ENCODE data around the gene MCF2L. TPM values are rescaled to one million over a fixed set of nuclear protein-coding genes. Genes with fewer than 3 reads are reported as not detected.

The MCF2L gene, protein sequence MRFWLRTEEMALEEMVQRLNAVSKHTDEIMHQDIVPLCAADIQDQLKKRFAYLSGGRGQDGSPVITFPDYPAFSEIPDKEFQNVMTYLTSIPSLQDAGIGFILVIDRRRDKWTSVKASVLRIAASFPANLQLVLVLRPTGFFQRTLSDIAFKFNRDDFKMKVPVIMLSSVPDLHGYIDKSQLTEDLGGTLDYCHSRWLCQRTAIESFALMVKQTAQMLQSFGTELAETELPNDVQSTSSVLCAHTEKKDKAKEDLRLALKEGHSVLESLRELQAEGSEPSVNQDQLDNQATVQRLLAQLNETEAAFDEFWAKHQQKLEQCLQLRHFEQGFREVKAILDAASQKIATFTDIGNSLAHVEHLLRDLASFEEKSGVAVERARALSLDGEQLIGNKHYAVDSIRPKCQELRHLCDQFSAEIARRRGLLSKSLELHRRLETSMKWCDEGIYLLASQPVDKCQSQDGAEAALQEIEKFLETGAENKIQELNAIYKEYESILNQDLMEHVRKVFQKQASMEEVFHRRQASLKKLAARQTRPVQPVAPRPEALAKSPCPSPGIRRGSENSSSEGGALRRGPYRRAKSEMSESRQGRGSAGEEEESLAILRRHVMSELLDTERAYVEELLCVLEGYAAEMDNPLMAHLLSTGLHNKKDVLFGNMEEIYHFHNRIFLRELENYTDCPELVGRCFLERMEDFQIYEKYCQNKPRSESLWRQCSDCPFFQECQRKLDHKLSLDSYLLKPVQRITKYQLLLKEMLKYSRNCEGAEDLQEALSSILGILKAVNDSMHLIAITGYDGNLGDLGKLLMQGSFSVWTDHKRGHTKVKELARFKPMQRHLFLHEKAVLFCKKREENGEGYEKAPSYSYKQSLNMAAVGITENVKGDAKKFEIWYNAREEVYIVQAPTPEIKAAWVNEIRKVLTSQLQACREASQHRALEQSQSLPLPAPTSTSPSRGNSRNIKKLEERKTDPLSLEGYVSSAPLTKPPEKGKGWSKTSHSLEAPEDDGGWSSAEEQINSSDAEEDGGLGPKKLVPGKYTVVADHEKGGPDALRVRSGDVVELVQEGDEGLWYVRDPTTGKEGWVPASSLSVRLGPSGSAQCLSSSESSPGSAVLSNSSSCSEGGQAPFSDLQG
- total RNA-seq (15.3 TPM), polyA plus RNA-seq (31.7 TPM)

DNA sequence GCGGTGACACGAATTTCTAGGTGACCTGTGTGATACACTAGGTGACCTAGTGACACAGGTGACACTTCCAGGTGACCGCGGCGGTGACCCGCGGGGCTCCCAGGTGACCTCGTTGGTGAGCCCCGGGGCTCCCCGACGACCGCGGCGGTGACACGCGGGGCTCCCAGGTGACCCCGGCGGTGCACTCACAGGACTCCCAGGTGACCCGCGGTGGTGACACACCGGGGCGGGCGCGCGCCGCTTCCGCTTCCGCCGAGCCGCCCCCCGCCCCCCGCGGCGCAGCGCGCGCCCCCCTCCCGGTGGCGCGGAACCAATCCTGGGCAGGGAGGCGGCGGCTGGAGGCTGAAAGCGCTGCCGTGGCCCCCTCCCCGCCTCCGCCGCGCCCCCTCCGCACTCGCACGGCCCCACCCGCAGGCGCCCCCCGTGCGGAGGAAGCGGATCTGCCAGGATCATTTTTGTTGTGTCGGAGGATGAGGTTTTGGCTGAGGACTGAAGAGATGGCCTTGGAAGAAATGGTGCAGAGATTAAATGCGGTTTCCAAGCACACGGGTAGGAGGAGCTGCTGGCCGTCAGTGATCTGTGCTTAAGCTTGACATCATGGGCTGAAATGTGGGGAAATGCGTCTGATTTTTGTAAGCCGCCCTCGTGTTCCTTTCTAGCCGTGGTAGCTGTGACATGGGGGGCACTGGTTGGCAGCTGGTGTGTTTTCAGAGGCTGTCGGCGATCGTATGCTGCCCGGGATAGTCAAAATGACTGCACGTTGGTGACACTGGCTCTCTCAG, at the start of gene MCF2L:
Gene MCF2L, plus strand, starts transcription at position 305 of the 782 bp plus-strand sequence. Its CDS starts 166 bp downstream, at position 471.
- H3K4me3 ChIP-seq (ENCODE audit: low read depth, low read length) = peak within 1 kb of the TSS; percentile 61
- peaks cover 1% of the 10 kb centered on the region for H3K4me1 ChIP-seq (ENCODE audit: insufficient read depth)
- no peaks in the 10 kb centered on the region for H3K36me3 ChIP-seq (ENCODE audit: insufficient read depth)
- peak within 1 kb of the TSS; percentile 78 for H3K27ac ChIP-seq (ENCODE audit: low read depth)
- peak; percentile 77 for DNase-seq (ENCODE audit: extremely low spot score)
- 1% methylated on average over 69 of the region's 69 CpGs for WGBS

DNA sequence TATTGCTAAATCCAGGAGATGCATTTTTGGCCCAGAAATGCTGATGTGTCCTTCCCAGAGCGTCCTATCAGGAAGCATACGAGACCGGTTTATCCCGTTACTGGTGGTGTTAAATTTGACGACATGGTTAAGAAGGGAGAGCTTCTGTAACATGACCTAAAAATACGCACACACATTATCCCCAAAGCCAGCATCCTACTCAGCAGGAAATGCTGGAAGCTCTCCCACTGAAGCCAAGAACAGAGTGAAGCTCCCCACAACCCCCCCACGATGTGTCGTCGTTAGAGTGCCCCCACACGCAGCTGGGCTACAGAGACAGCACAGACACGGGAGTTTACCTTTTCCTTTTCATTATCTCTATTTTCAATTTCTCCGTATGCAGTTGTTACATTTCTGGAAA, 45.1 kb upstream of the MCF2L start:
- Histone ChIP-seq H3K4me1 (ENCODE audit: insufficient read depth) (no peaks in the 10 kb centered on the region), H3K4me3 (ENCODE audit: low read depth, low read length) (no peak overlapping the region), H3K27ac (ENCODE audit: low read depth) (no peak overlapping the region), H3K36me3 (ENCODE audit: insufficient read depth) (no peaks in the 10 kb centered on the region)
- 63% methylated on average over 12 of the region's 12 CpGs for WGBS
- no peak for DNase-seq (ENCODE audit: extremely low spot score)

DNA sequence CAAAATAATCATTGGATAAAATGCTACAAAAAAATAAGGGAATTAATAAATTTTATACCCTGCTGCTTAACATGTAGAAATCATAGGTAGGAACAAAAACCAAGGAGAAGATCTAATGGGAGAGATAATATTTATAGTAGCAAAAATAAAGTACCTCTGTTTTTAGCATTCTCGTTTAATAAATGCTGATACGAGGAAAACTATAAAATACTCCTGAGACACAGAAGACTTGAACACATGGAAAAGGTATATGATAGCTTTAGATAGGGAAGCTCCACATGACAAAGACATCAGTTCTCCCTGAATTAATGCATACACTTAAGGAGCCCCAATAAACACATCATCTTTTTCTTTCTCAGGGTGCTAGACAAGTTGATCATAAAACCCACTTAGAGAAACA, 44.6 kb upstream of the MCF2L start:
- no peak for DNase-seq (ENCODE audit: extremely low spot score)
- H3K36me3 ChIP-seq (ENCODE audit: insufficient read depth) = no peaks in the 10 kb centered on the region
- no peak overlapping the region for H3K4me3 ChIP-seq (ENCODE audit: low read depth, low read length)
- H3K27ac ChIP-seq (ENCODE audit: low read depth) = no peak overlapping the region
- 72% methylated on average over 2 of the region's 2 CpGs for WGBS
- H3K4me1 ChIP-seq (ENCODE audit: insufficient read depth) = no peaks in the 10 kb centered on the region

DNA sequence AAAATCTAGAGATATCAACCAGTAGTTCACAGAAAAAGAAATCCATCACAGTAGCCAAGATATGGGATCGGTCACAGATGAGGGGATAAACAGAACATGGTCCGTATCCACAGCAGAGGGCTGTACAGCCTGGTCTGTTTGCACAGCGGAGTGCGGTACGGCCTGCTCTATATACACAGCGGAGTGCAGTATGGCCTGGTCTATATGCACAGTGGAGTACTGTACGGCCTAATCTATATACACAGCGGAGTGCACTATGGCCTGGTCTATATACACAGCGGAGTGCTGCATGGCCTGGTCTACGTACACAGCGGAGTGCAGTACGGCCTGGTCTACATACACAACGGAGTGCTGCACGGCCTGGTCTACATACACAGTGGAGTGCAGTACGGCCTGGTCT, 43.0 kb upstream of the MCF2L start:
- Histone ChIP-seq H3K27ac (ENCODE audit: low read depth) (no peak overlapping the region), H3K4me1 (ENCODE audit: insufficient read depth) (no peaks in the 10 kb centered on the region), H3K4me3 (ENCODE audit: low read depth, low read length) (no peak overlapping the region), H3K36me3 (ENCODE audit: insufficient read depth) (no peaks in the 10 kb centered on the region)
- DNase-seq (ENCODE audit: extremely low spot score) = no peak
- 97% methylated on average over 15 of the region's 15 CpGs for WGBS

DNA sequence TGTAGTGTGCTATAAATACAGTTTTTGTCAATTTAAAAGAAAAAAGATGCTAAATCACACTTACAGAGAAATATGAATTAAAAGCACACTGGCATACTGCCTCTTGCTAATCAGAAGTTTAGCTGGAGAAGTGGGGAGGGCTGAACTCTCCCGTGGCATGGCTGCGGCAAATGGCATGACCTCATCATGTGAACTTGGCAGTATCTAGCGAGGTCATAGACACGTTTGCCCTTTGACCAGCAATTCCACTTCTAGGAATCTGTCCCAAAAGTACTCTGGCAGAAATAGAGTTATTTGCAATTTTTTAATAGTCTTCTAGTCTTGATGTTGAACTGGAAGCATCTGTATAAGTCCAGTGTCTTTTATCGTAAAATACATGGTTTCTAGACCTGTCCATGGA, 42.0 kb upstream of the MCF2L start:
- Histone ChIP-seq H3K36me3 (ENCODE audit: insufficient read depth) (no peaks in the 10 kb centered on the region), H3K4me1 (ENCODE audit: insufficient read depth) (no peaks in the 10 kb centered on the region), H3K4me3 (ENCODE audit: low read depth, low read length) (no peak overlapping the region), H3K27ac (ENCODE audit: low read depth) (no peak overlapping the region)
- no peak for DNase-seq (ENCODE audit: extremely low spot score)
- 88% methylated on average over 5 of the region's 5 CpGs for WGBS

DNA sequence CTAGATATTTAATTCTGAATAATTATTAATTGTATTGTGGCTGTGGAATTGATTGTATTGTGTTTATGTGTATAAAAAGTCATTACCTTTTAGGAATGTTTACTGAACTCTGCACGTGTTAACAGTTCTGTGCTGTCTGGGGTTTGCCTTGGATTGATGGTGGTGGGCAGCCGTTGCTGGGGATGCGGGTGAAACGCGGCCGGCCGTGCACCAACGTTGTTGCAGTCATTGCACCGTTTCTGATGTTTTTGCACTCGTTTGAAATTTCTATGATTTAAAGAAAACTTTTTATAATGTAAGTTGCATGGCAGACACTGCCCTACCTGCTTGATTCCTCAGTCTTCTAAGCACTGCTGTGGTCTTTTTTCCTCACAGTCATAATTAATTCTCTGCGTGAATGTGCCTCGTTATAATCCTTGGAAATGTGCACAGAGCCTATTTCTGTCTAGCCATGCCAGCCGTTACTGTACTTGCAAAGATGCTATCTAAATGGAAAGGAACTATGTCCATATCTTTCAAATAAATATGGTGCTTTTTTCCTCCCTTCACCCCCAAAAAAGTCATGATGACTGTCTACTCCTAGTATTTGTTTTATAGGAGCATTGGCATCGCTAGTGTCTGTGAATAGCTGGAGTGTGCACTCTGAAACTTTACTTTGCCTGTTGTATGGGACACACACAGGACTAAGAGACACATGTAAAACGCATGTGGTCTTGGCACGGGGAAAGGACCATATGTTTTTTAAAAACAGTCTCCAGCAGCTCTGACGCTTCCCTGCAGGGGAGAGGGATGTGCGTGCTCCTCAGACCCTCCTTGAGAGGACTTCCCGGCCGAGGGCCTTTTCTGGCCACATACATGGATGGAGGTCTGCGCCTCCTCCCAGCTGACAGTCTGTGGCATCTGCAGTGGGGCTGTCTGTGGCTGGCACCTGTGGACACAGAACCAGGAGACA, 40.7 kb upstream of the MCF2L start:
- WGBS = 55% methylated on average over 21 of the region's 21 CpGs
- DNase-seq (ENCODE audit: extremely low spot score) = no peak
- H3K27ac ChIP-seq (ENCODE audit: low read depth) = no peak overlapping the region
- no peak overlapping the region for H3K4me3 ChIP-seq (ENCODE audit: low read depth, low read length)
- H3K4me1 ChIP-seq (ENCODE audit: insufficient read depth) = no peaks in the 10 kb centered on the region
- no peaks in the 10 kb centered on the region for H3K36me3 ChIP-seq (ENCODE audit: insufficient read depth)

DNA sequence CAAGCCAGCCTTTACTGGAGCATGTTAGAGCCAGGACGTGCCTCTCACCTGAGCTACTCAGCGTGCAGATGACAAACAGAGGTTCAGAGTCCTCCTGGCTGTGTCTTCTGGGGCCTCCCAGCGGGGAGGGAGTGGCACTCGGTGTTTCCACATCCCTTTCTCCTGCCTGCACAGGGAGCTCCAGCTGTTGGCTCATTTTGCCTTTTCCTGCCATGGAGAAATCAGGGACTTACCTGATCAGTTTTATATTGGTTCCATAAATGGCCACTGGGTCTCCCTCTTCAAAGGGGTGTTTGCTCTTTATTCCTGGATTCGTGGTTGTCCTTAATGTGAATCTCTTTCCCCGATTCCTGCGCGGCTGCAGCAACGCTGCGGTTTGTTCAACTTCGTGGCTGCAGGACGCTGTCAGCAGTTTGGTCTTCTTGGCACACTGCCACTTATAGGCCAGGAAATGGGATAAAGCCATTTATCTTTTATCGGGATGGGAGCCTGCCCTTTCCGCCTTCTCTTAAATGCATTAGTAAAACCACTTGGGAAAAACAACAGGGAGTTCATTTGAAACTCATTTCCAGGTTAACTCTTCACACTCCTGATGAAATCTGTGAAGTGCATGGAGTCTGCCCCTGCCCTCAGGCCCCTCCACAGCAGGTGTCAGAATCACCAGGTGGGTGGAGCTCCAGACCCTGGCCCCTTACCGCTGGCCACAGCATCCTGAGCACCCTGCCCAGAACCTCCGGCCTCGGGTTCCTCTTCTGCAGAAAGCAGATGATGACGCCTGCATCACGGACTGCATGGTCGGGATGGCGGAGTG, 39.8 kb upstream of the MCF2L start:
- Histone ChIP-seq H3K4me1 (ENCODE audit: insufficient read depth) (no peaks in the 10 kb centered on the region), H3K27ac (ENCODE audit: low read depth) (no peak overlapping the region), H3K4me3 (ENCODE audit: low read depth, low read length) (no peak overlapping the region), H3K36me3 (ENCODE audit: insufficient read depth) (no peaks in the 10 kb centered on the region)
- peak; percentile 66 for DNase-seq (ENCODE audit: extremely low spot score)
- 16% methylated on average over 21 of the region's 21 CpGs for WGBS

DNA sequence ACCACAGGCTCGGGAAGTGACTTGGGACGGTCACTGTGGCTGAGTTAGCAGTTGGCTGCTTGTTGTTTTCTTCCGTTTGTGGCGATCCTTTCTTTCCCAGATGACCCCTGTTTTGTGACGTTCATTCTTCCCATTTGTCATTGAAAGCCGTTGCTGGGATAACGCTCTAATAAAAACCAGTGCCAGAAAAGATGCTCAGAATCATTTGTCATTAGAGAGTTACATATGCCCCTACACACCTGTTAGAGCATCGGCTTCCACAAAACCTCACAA, 39.3 kb upstream of the MCF2L start:
- Histone ChIP-seq H3K36me3 (ENCODE audit: insufficient read depth) (no peaks in the 10 kb centered on the region), H3K4me1 (ENCODE audit: insufficient read depth) (no peaks in the 10 kb centered on the region), H3K4me3 (ENCODE audit: low read depth, low read length) (no peak overlapping the region), H3K27ac (ENCODE audit: low read depth) (no peak overlapping the region)
- WGBS = 41% methylated on average over 8 of the region's 8 CpGs
- no peak for DNase-seq (ENCODE audit: extremely low spot score)

DNA sequence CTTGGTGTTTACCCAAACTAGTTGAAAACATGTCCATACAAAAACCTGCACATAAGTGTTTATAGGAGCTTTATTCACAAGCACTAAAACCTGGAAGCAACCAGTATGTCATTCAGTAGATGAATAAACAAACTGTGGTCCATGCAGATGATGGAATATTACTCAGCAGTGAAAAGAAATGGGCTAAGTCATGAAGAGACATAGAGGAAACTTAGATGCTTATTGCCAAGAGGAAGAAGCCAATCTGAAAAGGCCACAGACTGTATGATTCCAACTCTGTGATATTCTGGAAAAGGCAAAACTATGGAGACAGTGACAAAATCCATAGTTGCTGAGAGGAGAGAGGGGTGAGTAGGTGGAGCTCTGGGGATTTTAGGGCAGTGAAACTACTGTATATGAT, 38.8 kb upstream of the MCF2L start:
- H3K4me3 ChIP-seq (ENCODE audit: low read depth, low read length) = no peak overlapping the region
- no peaks in the 10 kb centered on the region for H3K36me3 ChIP-seq (ENCODE audit: insufficient read depth)
- no peak for DNase-seq (ENCODE audit: extremely low spot score)
- no peak overlapping the region for H3K27ac ChIP-seq (ENCODE audit: low read depth)
- no peaks in the 10 kb centered on the region for H3K4me1 ChIP-seq (ENCODE audit: insufficient read depth)

DNA sequence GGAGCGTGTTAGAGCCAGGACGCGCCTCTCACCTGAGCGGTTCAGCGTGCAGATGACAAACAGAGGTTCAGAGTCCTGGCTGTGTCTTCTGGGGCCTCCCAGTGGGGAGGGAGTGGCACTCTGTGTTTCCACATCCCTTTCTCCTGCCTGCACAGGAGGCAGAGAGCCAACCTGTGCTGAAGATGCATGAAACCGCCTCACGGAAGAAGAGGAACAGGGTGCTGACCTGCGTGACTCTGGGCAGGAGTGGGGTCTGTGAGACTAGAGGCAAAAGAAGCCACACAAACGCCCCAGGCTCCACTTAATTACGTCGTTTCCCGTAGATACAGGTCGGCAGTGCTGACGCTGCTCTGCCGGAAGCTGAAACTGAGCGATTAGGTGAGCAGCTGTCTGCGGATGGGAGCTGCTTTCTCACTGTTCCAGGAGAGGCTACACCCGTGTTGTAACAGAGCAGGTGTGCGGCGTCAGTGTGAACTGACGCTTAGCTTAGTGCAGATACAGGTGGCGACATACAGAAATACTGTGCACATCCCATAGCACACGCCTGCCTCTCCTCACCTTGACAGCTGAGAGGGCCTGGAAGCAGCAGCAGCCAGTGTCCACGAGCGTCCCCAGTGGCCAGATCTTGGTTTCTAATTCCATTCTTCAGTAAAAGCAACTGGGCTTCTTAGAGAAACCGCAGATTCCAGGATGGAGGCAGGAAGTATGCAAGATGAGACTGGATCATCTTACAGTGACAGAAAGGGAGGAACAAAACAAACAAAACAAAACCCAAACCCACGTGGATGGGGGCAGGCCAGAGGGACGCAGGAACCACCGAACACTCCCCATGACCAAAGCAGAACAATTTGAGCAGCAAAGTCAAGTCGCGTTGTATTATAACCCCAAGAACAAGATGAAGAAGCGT, 37.7 kb upstream of the MCF2L start:
- WGBS = 47% methylated on average over 32 of the region's 32 CpGs
- Histone ChIP-seq H3K36me3 (ENCODE audit: insufficient read depth) (no peaks in the 10 kb centered on the region), H3K4me3 (ENCODE audit: low read depth, low read length) (no peak overlapping the region), H3K4me1 (ENCODE audit: insufficient read depth) (no peaks in the 10 kb centered on the region), H3K27ac (ENCODE audit: low read depth) (no peak overlapping the region)
- no peak for DNase-seq (ENCODE audit: extremely low spot score)

DNA sequence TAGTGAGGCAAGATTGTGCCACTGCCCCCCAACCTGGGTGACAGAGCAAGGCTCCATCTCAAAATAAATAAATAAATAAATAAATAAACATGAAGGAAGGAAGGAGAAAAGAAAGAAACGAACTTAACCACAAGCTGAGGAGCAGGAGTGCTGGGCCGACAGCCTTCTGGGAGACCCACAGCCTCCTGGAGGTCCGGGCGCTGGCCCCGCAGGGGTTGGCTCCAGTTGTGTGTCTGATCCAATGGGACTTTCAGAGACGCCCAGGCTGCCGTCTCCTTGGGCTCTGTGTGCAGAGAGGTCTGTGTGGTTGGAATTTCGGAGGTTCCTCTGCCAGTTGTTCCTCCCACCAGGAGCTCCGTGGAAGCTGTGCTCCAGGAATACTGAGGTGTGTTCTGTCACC, 36.0 kb upstream of the MCF2L start:
- no peak for DNase-seq (ENCODE audit: extremely low spot score)
- Histone ChIP-seq H3K36me3 (ENCODE audit: insufficient read depth) (no peaks in the 10 kb centered on the region), H3K4me1 (ENCODE audit: insufficient read depth) (no peaks in the 10 kb centered on the region), H3K27ac (ENCODE audit: low read depth) (no peak overlapping the region), H3K4me3 (ENCODE audit: low read depth, low read length) (no peak overlapping the region)
- 91% methylated on average over 9 of the region's 9 CpGs for WGBS

Data from urinary bladder (tissue), 4 donors.